K562 (cell line): Measurements from ENCODE around the gene MRPL4. TPM values are rescaled to one million over a fixed set of nuclear protein-coding genes. Genes with fewer than 3 reads are reported as not detected.

Experiments
- ATF1 ChIP-seq, 2 experiments: fragments of 450-650 bp in 1 of 2; IDR thresholded peaks; 2 replicates each; pipeline ENCODE4 v1.6.1; 2016; ENCODE audit warnings: missing compliant biosample characterization in 1 of 2, missing genetic modification characterization in 1 of 2
- CEBPG ChIP-seq, 3 experiments: fragments of 200-800 bp in 1 of 3; sonication (Bioruptor generic) in 1 of 3; sonication (generic) in 1 of 3; formaldehyde crosslinking in 1 of 3; IDR thresholded peaks in 2 of 3; conservative IDR thresholded peaks in 1 of 3; 2 replicates each; pipeline versions ENCODE4 v1.6.1 to v1.8.0; 2016 to 2022; ENCODE audit warnings: missing compliant biosample characterization in 2 of 3, missing genetic modification characterization in 2 of 3, mild to moderate bottlenecking in 1 of 3, missing genetic modification reagents in 1 of 3
- ELK3 ChIP-seq: fragments of 450-650 bp; formaldehyde crosslinking; IDR thresholded peaks from 2 replicates; pipeline ENCODE4 v1.4.0; 2020; ENCODE audit warnings: mild to moderate bottlenecking
- ETS2 ChIP-seq: IDR thresholded peaks from 2 replicates; pipeline ENCODE4 v1.6.1; 2016; ENCODE audit warnings: borderline replicate concordance, missing genetic modification characterization, mild to moderate bottlenecking, moderate library complexity, missing compliant biosample characterization; ENCODE audit not compliant: poor library complexity, severe bottlenecking
- KHSRP ChIP-seq: fragments of 450-650 bp; IDR thresholded peaks from 2 replicates; pipeline ENCODE4 v1.6.1; 2017
- RCOR1 ChIP-seq, 2 experiments: IDR thresholded peaks; 2 replicates each; pipeline ENCODE4 v1.6.1; 2012; ENCODE audit warnings: low read depth in 2 of 2, low read length in 2 of 2, borderline replicate concordance in 1 of 2, improper control_type of control experiment in 1 of 2
- STAT5A ChIP-seq: IDR thresholded peaks from 2 replicates; pipeline ENCODE4 v1.6.1; 2012; ENCODE audit warnings: low read length, inconsistent platforms, borderline replicate concordance
- TCF7 ChIP-seq: sonication (generic); IDR thresholded peaks from 2 replicates; pipeline ENCODE4 v1.6.1; 2016; ENCODE audit warnings: antibody characterized with exemption, borderline replicate concordance
- TRIM24 ChIP-seq, 2 experiments: fragments of 450-650 bp; IDR thresholded peaks; 2 replicates each; pipeline ENCODE4 v1.6.1; 2016
- TSC22D4 ChIP-seq: fragments of 450-650 bp; IDR thresholded peaks from 2 replicates; pipeline ENCODE4 v1.6.1; 2016; ENCODE audit warnings: missing genetic modification characterization, missing biosample characterization, control low read depth
- ZBTB7A ChIP-seq: IDR thresholded peaks from 2 replicates; pipeline ENCODE4 v1.6.1; 2011; ENCODE audit warnings: low read depth, mild to moderate bottlenecking, low read length, moderate library complexity, borderline replicate concordance; ENCODE audit not compliant: control insufficient read depth
- ZKSCAN1 ChIP-seq: fragments of 150-350 bp; IDR thresholded peaks from 2 replicates; pipeline ENCODE4 v1.6.1; 2016; ENCODE audit warnings: low read depth, low read length
- ZMIZ1 ChIP-seq, 2 experiments: fragments of 150-350 bp in 1 of 2; IDR thresholded peaks; 2 replicates each; pipeline ENCODE4 v1.6.1; 2012 to 2016; ENCODE audit warnings: low read depth in 2 of 2, low read length in 2 of 2, mild to moderate bottlenecking in 1 of 2, moderate library complexity in 1 of 2
- polyA plus RNA-seq, 8 experiments: library from polyadenylated mRNA; depleted of rRNA in 4 of 8; stranded (reverse) in 5 of 8; unstranded in 3 of 8; fragments of >200 nt; fragmentation: Nextera tagmentation in 2 of 8; fragmentation: Illumina TruSeq in 1 of 8; extraction: Ambion mirVana in 2 of 8; extraction: Trizol in 1 of 8; gene quantifications; 2 replicates each; pipeline versions ENCODE4 v1.2.1 to v1.2.3, GENCODE V29; 2011 to 2014; ENCODE audit warnings: inconsistent platforms in 1 of 8, missing spikeins in 1 of 8
- total RNA-seq, 7 experiments: library from RNA; depleted of rRNA in 6 of 7; stranded (reverse); fragments of >200 nt in 6 of 7; fragmentation: Illumina TruSeq in 2 of 7; extraction: Trizol in 2 of 7; gene quantifications; 2 replicates each; pipeline versions ENCODE4 v1.2.1 to v1.2.3, GENCODE V29; 2011 to 2021; ENCODE audit warnings: low replicate concordance in 1 of 7

MRPL4 gene
- total and polyA plus RNA-seq, 9 of the 15 experiments (the other 6 are each of a cell fraction or from before 2014, with no cell fraction given) = 1.4 to 239 (median 64.9) TPM

- TF ChIP-seq ELK3 (CRISPR knock-in tag) (no peak), ZBTB7A (peak; percentile 47; the same call in 1 of the 2 replicates), KHSRP (no peak), TCF7 (no peak), ETS2 (tag) (no peak), CEBPG (CRISPR knock-in tag; IDR thresholded peaks at IDR 0.05) (peak; percentile 31; the same call in 1 of the 2 replicates), CEBPG (tag; conservative IDR thresholded peaks at IDR 0.05 in 1 of 2, IDR thresholded peaks at IDR 0.05 in 1 of 2) (no peak), TRIM24 (IDR thresholded peaks at IDR 0.05) (peak; percentile 15 to 28; a peak in 2 of 4 replicates), ATF1 (CRISPR knock-in tag; IDR thresholded peaks at IDR 0.05) (no peak), ATF1 (tag; IDR thresholded peaks at IDR 0.05) (peak; percentile 74), ZKSCAN1 (no peak), ZMIZ1 (IDR thresholded peaks at IDR 0.05; ENCODE audit: low read depth in 2 of 2, low read length in 2 of 2) (no peak), RCOR1 (IDR thresholded peaks at IDR 0.05; ENCODE audit: borderline replicate concordance in 1 of 2, low read depth in 2 of 2, low read length in 2 of 2) (no peak), STAT5A (no peak), TSC22D4 (tag) (no peak)
- TF ChIP-seq, all 486 proteins: peak for 64
Measured at GRCh38 chr19:10292789-10293636, 41.0 kb downstream of the MRPL4 start (continued).
